GM12878 (cell line): Measurements from ENCODE around the gene NDE1. TPM values are rescaled to one million over a fixed set of nuclear protein-coding genes. Genes with fewer than 3 reads are reported as not detected.

Experiments
- ATAC-seq: fragments of 200-7000 bp; cut with Tn5 transposase; 3 replicates; pipeline ENCODE4 v1.9.1; 2020; ENCODE audit warnings: mild to moderate bottlenecking, moderate library complexity
- BruUV-seq: library from RNA; stranded (reverse); fragments of 400-500 nt; replicated peaks from 2 replicates; lab custom pipeline; 2021; lab: Mats Ljungman, UMichigan
- CTCF ChIA-PET: fragments of 300-600 bp; sonication (Branson Sonifier 250); formaldehyde crosslinking; extraction: SDS; loops from one replicate; lab custom pipeline; 2021; ENCODE audit warnings: inconsistent platforms; lab: Yijun Ruan, JAX
- POLR2A ChIA-PET: fragments of 350-600 bp; formaldehyde crosslinking; extraction: SDS; loops from one replicate; lab custom pipeline; 2021; ENCODE audit warnings: inconsistent platforms; lab: Charles Lee
- RAD21 ChIA-PET: fragments of 300-600 bp; sonication (Branson Sonifier 250); formaldehyde crosslinking; loops from one replicate; lab custom pipeline; 2023; ENCODE audit warnings: antibody characterized with exemption; ENCODE audit not compliant: unreplicated experiment; lab: Charles Lee
- SMC1A ChIA-PET: fragments of 300-600 bp; sonication (Branson Sonifier 250); formaldehyde crosslinking; loops from one replicate; lab custom pipeline; 2023; ENCODE audit not compliant: unreplicated experiment, uncharacterized antibody; lab: Charles Lee
- DNase-seq: peaks from one replicate; pipeline ENCODE4 v3.0.0-alpha.2; 2011; ENCODE audit warnings: low read depth, low spot score
- FAIRE-seq: peaks from 3 replicates; lab custom pipeline; 2011; peaks lifted over from hg19 to GRCh38; lab: Jason Lieb, UNC
- H2AFZ ChIP-seq: 2 replicates; pipeline ENCODE4 v1.6.0; 2011; ENCODE audit warnings: low read depth, low read length, control low read depth; ENCODE audit not compliant: control insufficient read depth
- H3K27ac ChIP-seq: 2 replicates; pipeline ENCODE4 v1.5.1; 2011; ENCODE audit warnings: control low read depth; ENCODE audit not compliant: control insufficient read depth, insufficient read depth
- H3K27me3 ChIP-seq, 2 experiments: replicated peaks in 1 of 2; 2 replicates each; pipeline versions ENCODE4 v1.6.0 to v1.6.1; 2011; ENCODE audit warnings: low read length in 1 of 2; ENCODE audit not compliant: control insufficient read depth in 2 of 2, insufficient read depth in 2 of 2
- H3K36me3 ChIP-seq, 2 experiments: 2 replicates each; pipeline ENCODE4 v1.5.1; 2011; ENCODE audit warnings: low read length in 1 of 2; ENCODE audit not compliant: control insufficient read depth in 2 of 2, insufficient read depth in 2 of 2
- H3K4me1 ChIP-seq: 2 replicates; pipeline ENCODE4 v1.6.1; 2011; ENCODE audit warnings: mild to moderate bottlenecking, low read length, moderate library complexity, mixed read lengths; ENCODE audit not compliant: control insufficient read depth, insufficient read depth
- H3K4me2 ChIP-seq: 2 replicates; pipeline ENCODE4 v1.6.0; 2011; ENCODE audit warnings: control low read depth; ENCODE audit not compliant: control insufficient read depth, insufficient read depth
- H3K4me3 ChIP-seq: fragments of 200-600 bp; sonication (generic); 2 replicates; pipeline ENCODE4 v1.5.1; 2016
- H3K79me2 ChIP-seq: 2 replicates; pipeline ENCODE4 v1.6.0; 2011; ENCODE audit warnings: low read length; ENCODE audit not compliant: control insufficient read depth, insufficient read depth
- H3K9ac ChIP-seq: 2 replicates; pipeline ENCODE4 v1.8.0; 2011; ENCODE audit warnings: low read length, control low read depth, mixed read lengths; ENCODE audit not compliant: control insufficient read depth, insufficient read depth
- H3K9me3 ChIP-seq: replicated peaks from 3 replicates; pipeline ENCODE4 v1.5.1; 2011; ENCODE audit warnings: mild to moderate bottlenecking, low read length; ENCODE audit not compliant: control insufficient read depth, insufficient read depth
- H4K20me1 ChIP-seq: 2 replicates; pipeline ENCODE4 v1.6.0; 2011; ENCODE audit not compliant: control insufficient read depth, insufficient read depth
- ATF2 ChIP-seq: IDR thresholded peaks from 2 replicates; pipeline ENCODE4 v1.6.1; 2012; ENCODE audit warnings: low read length, inconsistent platforms
- ATF7 ChIP-seq: fragments of 450-650 bp; IDR thresholded peaks from 2 replicates; pipeline ENCODE4 v1.6.1; 2016; ENCODE audit warnings: low read depth, mild to moderate bottlenecking
- CEBPB ChIP-seq, 2 experiments: fragments of 150-350 bp in 1 of 2; IDR thresholded peaks; 2 replicates each; pipeline ENCODE4 v1.6.1; 2012 to 2014; ENCODE audit warnings: low read depth in 2 of 2, low read length in 2 of 2, borderline replicate concordance in 1 of 2, inconsistent platforms in 1 of 2
- EED ChIP-seq: sonication (generic); IDR thresholded peaks from 2 replicates; pipeline ENCODE4 v1.6.1; 2016; ENCODE audit warnings: antibody characterized with exemption, low read depth
- EP300 ChIP-seq, 2 experiments: fragments of 150-350 bp in 1 of 2; IDR thresholded peaks; 2 replicates each; pipeline ENCODE4 v1.6.1; 2011 to 2012; ENCODE audit warnings: low read depth in 2 of 2, low read length in 2 of 2, borderline replicate concordance in 1 of 2, improper control_type of control experiment in 1 of 2, inconsistent platforms in 1 of 2; ENCODE audit not compliant: control insufficient read depth in 1 of 2
- FOS ChIP-seq: IDR thresholded peaks from 3 replicates; pipeline ENCODE4 v1.6.1; 2011; ENCODE audit warnings: borderline replicate concordance; ENCODE audit not compliant: insufficient read length; ENCODE audit errors: extremely low read depth
- HDAC2 ChIP-seq: fragments of 200-600 bp; sonication (generic); IDR thresholded peaks from 2 replicates; pipeline ENCODE4 v1.6.1; 2017
- IKZF1 ChIP-seq: fragments of 450-650 bp; conservative IDR thresholded peaks from 2 replicates; pipeline ENCODE4 v1.6.1; 2017; ENCODE audit warnings: antibody characterized with exemption, mild to moderate bottlenecking
- IRF5 ChIP-seq: fragments of 450-650 bp; IDR thresholded peaks from 2 replicates; pipeline ENCODE4 v1.6.1; 2017; ENCODE audit warnings: borderline replicate concordance
- LARP7 ChIP-seq: fragments of 450-650 bp; IDR thresholded peaks from 2 replicates; pipeline ENCODE4 v1.6.1; 2017; ENCODE audit warnings: mild to moderate bottlenecking
- MTA2 ChIP-seq: fragments of 450-650 bp; IDR thresholded peaks from 2 replicates; pipeline ENCODE4 v1.6.1; 2016; ENCODE audit warnings: low read depth, mild to moderate bottlenecking, moderate library complexity
- POLR2A ChIP-seq: IDR thresholded peaks from 2 replicates; pipeline ENCODE4 v1.6.1; 2011; ENCODE audit warnings: low read depth, mild to moderate bottlenecking, low read length
- POLR2AphosphoS2 ChIP-seq: IDR thresholded peaks from 2 replicates; pipeline ENCODE4 v1.6.1; 2011; ENCODE audit warnings: low read depth, mild to moderate bottlenecking, low read length, improper control_type of control experiment, moderate library complexity
- RAD21 ChIP-seq: IDR thresholded peaks from 2 replicates; pipeline ENCODE4 v1.6.1; 2011; ENCODE audit warnings: mild to moderate bottlenecking, low read depth, low read length, moderate library complexity; ENCODE audit not compliant: insufficient read depth
- RELB ChIP-seq: fragments of 450-650 bp; IDR thresholded peaks from 2 replicates; pipeline ENCODE4 v1.6.1; 2017; ENCODE audit warnings: low read depth, mild to moderate bottlenecking, moderate library complexity
- SIN3A ChIP-seq: IDR thresholded peaks from 2 replicates; pipeline ENCODE4 v1.6.1; 2012; ENCODE audit warnings: low read depth, low read length, improper control_type of control experiment
- SMAD1 ChIP-seq: fragments of 450-650 bp; IDR thresholded peaks from 2 replicates; pipeline ENCODE4 v1.6.1; 2018; ENCODE audit warnings: mild to moderate bottlenecking, low read depth; ENCODE audit not compliant: partially characterized antibody
- SPI1 ChIP-seq: IDR thresholded peaks from 2 replicates; pipeline ENCODE4 v1.6.1; 2011; ENCODE audit warnings: low read depth, mild to moderate bottlenecking, low read length, moderate library complexity, borderline replicate concordance; ENCODE audit not compliant: insufficient read depth
- USF2 ChIP-seq: IDR thresholded peaks from 2 replicates; pipeline ENCODE4 v1.6.1; 2011; ENCODE audit warnings: low read depth, low read length, improper control_type of control experiment, borderline replicate concordance
- ZNF24 ChIP-seq: fragments of 450-650 bp; IDR thresholded peaks from 2 replicates; pipeline ENCODE4 v1.6.1; 2017; ENCODE audit warnings: antibody characterized with exemption, mild to moderate bottlenecking
- in situ Hi-C: fragments of 300-500 bp; cut with MboI; formaldehyde crosslinking; loops from 9 replicates; pipeline ENCODE4 v1.14.3; 2018; ENCODE audit warnings: mixed read lengths
- intact Hi-C: fragments of 100-400 bp; cut with micrococcal nuclease; formaldehyde crosslinking; loops from one replicate; pipeline ENCODE4 v1.14.2; 2022; ENCODE audit not compliant: unreplicated experiment
- polyA plus RNA-seq, 11 experiments: library from polyadenylated mRNA; depleted of rRNA in 4 of 11; unstranded in 6 of 11; stranded (reverse) in 5 of 11; fragments of >200 nt; fragmentation: Nextera tagmentation in 4 of 11; fragmentation: Illumina TruSeq in 1 of 11; extraction: Ambion mirVana in 4 of 11; extraction: Trizol in 1 of 11; gene quantifications; 1 replicate in 1 of 11; 2 replicates in 10 of 11; pipeline versions ENCODE4 v1.2.1 to v1.2.3, GENCODE V29; 2011 to 2016; ENCODE audit warnings: inconsistent platforms in 2 of 11, missing spikeins in 2 of 11, low read depth in 1 of 11
- total RNA-seq, 4 experiments: library from RNA; depleted of rRNA in 3 of 4; stranded (reverse); fragments of >200 nt in 3 of 4; fragmentation: Illumina TruSeq in 1 of 4; extraction: Trizol in 1 of 4; gene quantifications; 2 replicates each; pipeline versions ENCODE4 v1.2.1 to v1.2.3, GENCODE V29; 2013 to 2021

NDE1 gene
- total and polyA plus RNA-seq, 10 of the 15 experiments (the other 5 are each of a cell fraction or from before 2014, with no cell fraction given): 5.7 to 148 (median 87.8) TPM

GRCh38 chr16:15665107-15665506, 15.1 kb downstream of the NDE1 start:
- in situ Hi-C loops: no loop called here
- DNase-seq (no peak), ATAC-seq (no peak), FAIRE-seq (no peak)
- Histone ChIP-seq H3K9ac (no peak overlapping the region), H3K36me3 (peaks cover 29 to 38% of the 10 kb centered on the region in 2 experiments), H2AFZ (no peak overlapping the region), H3K27me3 (no peaks in the 10 kb centered on the region), H3K79me2 (peaks cover 24% of the 10 kb centered on the region), H3K9me3 (no peaks in the 10 kb centered on the region), H3K4me3 (no peak overlapping the region), H3K4me1 (no peaks in the 10 kb centered on the region), H3K27ac (no peak overlapping the region), H3K4me2 (no peak overlapping the region), H4K20me1 (no peaks in the 10 kb centered on the region)
- no TSS peak for BruUV-seq
- SMC1A ChIA-PET: no interaction called here
- POLR2A ChIA-PET: interaction anchor here (0.6 to 0.7 kb wide), 2 partner anchors 15 to 103 kb away, joined by 3 read pairs; no protein-coding TSS in a partner anchor
- CTCF ChIA-PET: no interaction called here
- RAD21 ChIA-PET: no interaction called here
- intact Hi-C loops: no loop called here
- TF ChIP-seq RAD21 (no peak), ATF7 (no peak), HDAC2 (no peak), SPI1 (no peak), SIN3A (no peak), IRF5 (no peak), USF2 (no peak), FOS (no peak), EP300 (IDR thresholded peaks at IDR 0.05; ENCODE audit: borderline replicate concordance in 1 of 2, control insufficient read depth in 1 of 2, low read depth in 2 of 2, low read length in 2 of 2) (no peak), ATF2 (no peak), RELB (no peak), EED (no peak), MTA2 (no peak), SMAD1 (no peak), IKZF1 (no peak), POLR2A (no peak), ZNF24 (no peak), POLR2AphosphoS2 (no peak), CEBPB (IDR thresholded peaks at IDR 0.05; ENCODE audit: borderline replicate concordance in 1 of 2, low read depth in 2 of 2, low read length in 2 of 2) (no peak), LARP7 (no peak)
